Measurements from ENCODE around the gene BCORL1.

DNA sequence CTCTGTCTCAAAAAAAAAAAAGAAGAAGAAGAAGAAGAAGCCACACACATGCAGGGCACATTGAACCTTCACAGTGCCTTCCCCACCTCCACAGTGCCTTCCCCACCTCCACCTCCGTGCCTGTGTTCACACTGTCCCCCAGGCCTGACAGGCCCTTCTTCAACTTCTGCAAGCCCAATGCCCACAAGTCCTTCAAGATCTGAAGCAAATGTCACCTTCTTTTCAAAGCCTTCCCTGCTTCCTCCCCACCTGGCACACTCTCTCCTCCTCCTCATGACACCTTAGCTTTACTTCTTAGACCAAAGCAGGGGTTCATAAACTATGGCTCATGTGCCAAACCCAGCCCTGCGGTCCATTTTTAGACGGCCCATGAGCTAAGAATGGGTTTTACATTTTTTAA lies 107.9 kb downstream of the BCORL1 start:
- TF ChIP-seq EZH2 (IDR thresholded peaks at IDR 0.05; ENCODE audit: borderline replicate concordance, insufficient read depth, low read depth, low read length, poor library complexity, severe bottlenecking) (no peak), CTCF (IDR thresholded peaks at IDR 0.05) (no peak)

Measured in B cell (primary cell).